ENCODE measurements around the gene PRKN.

- TF ChIP-seq, protein P1, sequence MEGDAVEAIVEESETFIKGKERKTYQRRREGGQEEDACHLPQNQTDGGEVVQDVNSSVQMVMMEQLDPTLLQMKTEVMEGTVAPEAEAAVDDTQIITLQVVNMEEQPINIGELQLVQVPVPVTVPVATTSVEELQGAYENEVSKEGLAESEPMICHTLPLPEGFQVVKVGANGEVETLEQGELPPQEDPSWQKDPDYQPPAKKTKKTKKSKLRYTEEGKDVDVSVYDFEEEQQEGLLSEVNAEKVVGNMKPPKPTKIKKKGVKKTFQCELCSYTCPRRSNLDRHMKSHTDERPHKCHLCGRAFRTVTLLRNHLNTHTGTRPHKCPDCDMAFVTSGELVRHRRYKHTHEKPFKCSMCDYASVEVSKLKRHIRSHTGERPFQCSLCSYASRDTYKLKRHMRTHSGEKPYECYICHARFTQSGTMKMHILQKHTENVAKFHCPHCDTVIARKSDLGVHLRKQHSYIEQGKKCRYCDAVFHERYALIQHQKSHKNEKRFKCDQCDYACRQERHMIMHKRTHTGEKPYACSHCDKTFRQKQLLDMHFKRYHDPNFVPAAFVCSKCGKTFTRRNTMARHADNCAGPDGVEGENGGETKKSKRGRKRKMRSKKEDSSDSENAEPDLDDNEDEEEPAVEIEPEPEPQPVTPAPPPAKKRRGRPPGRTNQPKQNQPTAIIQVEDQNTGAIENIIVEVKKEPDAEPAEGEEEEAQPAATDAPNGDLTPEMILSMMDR (IDR thresholded peaks at IDR 0.05), result no peak
- TF ChIP-seq EZH2 (IDR thresholded peaks at IDR 0.05), result no peak
Observed at GRCh38 chr6:161533266-161533665, 1194.3 kb downstream of the PRKN start.

All from neural progenitor cell (in vitro differentiated cells).